H9 (cell line): ENCODE measurements around the gene FSTL4. TPM values are rescaled to one million over a fixed set of nuclear protein-coding genes. Genes with fewer than 3 reads are reported as not detected.

Experiments used
- DNase-seq: peaks from one replicate; pipeline ENCODE4 v3.0.0-alpha.2; 2017
- H2AFZ ChIP-seq: one replicate; pipeline ENCODE4 v1.6.1; 2013; ENCODE audit warnings: mild to moderate bottlenecking, low read length, control low read depth, moderate library complexity
- H2AK5ac ChIP-seq: 2 replicates; pipeline ENCODE4 v1.6.1; 2013; ENCODE audit warnings: low read length, control low read depth, mixed read lengths; ENCODE audit not compliant: insufficient read length
- H2BK120ac ChIP-seq: one replicate; pipeline ENCODE4 v1.6.1; 2013; ENCODE audit warnings: low read depth, mild to moderate bottlenecking, low read length, control low read depth, inconsistent platforms; ENCODE audit not compliant: poor library complexity, severe bottlenecking
- H2BK12ac ChIP-seq: 2 replicates; pipeline ENCODE4 v1.6.1; 2013; ENCODE audit warnings: low read length, control low read depth, mixed read lengths, low read depth; ENCODE audit not compliant: insufficient read length
- H2BK15ac ChIP-seq: 2 replicates; pipeline ENCODE4 v1.6.1; 2013; ENCODE audit warnings: low read depth, low read length, control low read depth
- H2BK20ac ChIP-seq: one replicate; pipeline ENCODE4 v1.6.1; 2013; ENCODE audit warnings: low read depth, mild to moderate bottlenecking, low read length, control low read depth, inconsistent platforms; ENCODE audit not compliant: poor library complexity, severe bottlenecking
- H2BK5ac ChIP-seq: 2 replicates; pipeline ENCODE4 v1.6.1; 2013; ENCODE audit warnings: low read length, control low read depth, mixed read lengths; ENCODE audit not compliant: insufficient read length
- H3K14ac ChIP-seq: 2 replicates; pipeline ENCODE4 v1.6.1; 2013; ENCODE audit warnings: low read length, control low read depth; ENCODE audit not compliant: insufficient read depth
- H3K18ac ChIP-seq: 2 replicates; pipeline ENCODE4 v1.6.1; 2013; ENCODE audit warnings: low read depth, mild to moderate bottlenecking, mixed read lengths, low read length, control low read depth; ENCODE audit not compliant: insufficient read length
- H3K23ac ChIP-seq: 2 replicates; pipeline ENCODE4 v1.6.1; 2013; ENCODE audit warnings: low read length, control low read depth, mixed read lengths, low read depth; ENCODE audit not compliant: insufficient read length
- H3K23me2 ChIP-seq: 2 replicates; pipeline ENCODE4 v1.6.1; 2013; ENCODE audit warnings: low read depth, mild to moderate bottlenecking, mixed read lengths, low read length, control low read depth; ENCODE audit not compliant: insufficient read length, poor library complexity, severe bottlenecking
- H3K27ac ChIP-seq: 2 replicates; pipeline ENCODE4 v1.5.1; 2013; ENCODE audit warnings: low read length, control low read depth, mixed read lengths, low read depth; ENCODE audit not compliant: insufficient read length
- H3K27me3 ChIP-seq: 2 replicates; pipeline ENCODE4 v1.6.1; 2013; ENCODE audit warnings: low read length, control low read depth, inconsistent platforms; ENCODE audit not compliant: insufficient read depth
- H3K4ac ChIP-seq: 2 replicates; pipeline ENCODE4 v1.6.1; 2013; ENCODE audit warnings: low read depth, mild to moderate bottlenecking, control low read depth, inconsistent platforms, low read length, moderate library complexity
- H3K4me1 ChIP-seq: 2 replicates; pipeline ENCODE4 v1.6.1; 2013; ENCODE audit warnings: low read length, control low read depth, inconsistent platforms; ENCODE audit not compliant: insufficient read depth
- H3K4me2 ChIP-seq: 2 replicates; pipeline ENCODE4 v1.6.1; 2013; ENCODE audit warnings: low read length, control low read depth, mixed read lengths; ENCODE audit not compliant: insufficient read length, insufficient read depth
- H3K56ac ChIP-seq: 2 replicates; pipeline ENCODE4 v1.6.1; 2013; ENCODE audit warnings: low read depth, mild to moderate bottlenecking, mixed read lengths, low read length, control low read depth; ENCODE audit not compliant: insufficient read length
- H3K79me1 ChIP-seq: 2 replicates; pipeline ENCODE4 v1.6.1; 2013; ENCODE audit warnings: low read depth, mild to moderate bottlenecking, moderate library complexity, low read length, control low read depth, inconsistent platforms; ENCODE audit not compliant: insufficient read depth, poor library complexity, severe bottlenecking
- H3K79me2 ChIP-seq: 2 replicates; pipeline ENCODE4 v1.6.1; 2013; ENCODE audit warnings: low read length, control low read depth, inconsistent platforms; ENCODE audit not compliant: insufficient read depth
- H3K9ac ChIP-seq: 2 replicates; pipeline ENCODE4 v1.6.1; 2013; ENCODE audit warnings: low read length, control low read depth, mixed read lengths; ENCODE audit not compliant: insufficient read length; ENCODE audit errors: extremely low read depth
- H3K9me3 ChIP-seq: one replicate; pipeline ENCODE4 v1.6.1; 2013; ENCODE audit warnings: low read depth, low read length, inconsistent platforms; ENCODE audit not compliant: control insufficient read depth
- H3T11ph ChIP-seq: one replicate; pipeline ENCODE4 v1.6.1; 2013; ENCODE audit warnings: mild to moderate bottlenecking, low read length, control low read depth, inconsistent platforms
- H4K20me1 ChIP-seq: one replicate; pipeline ENCODE4 v1.6.1; 2013; ENCODE audit not compliant: control insufficient read depth, insufficient read length, insufficient read depth
- H4K5ac ChIP-seq: 2 replicates; pipeline ENCODE4 v1.6.1; 2013; ENCODE audit warnings: low read depth, mild to moderate bottlenecking, mixed read lengths, low read length, control low read depth; ENCODE audit not compliant: insufficient read length
- H4K8ac ChIP-seq: replicated peaks from 2 replicates; pipeline ENCODE4 v1.6.1; 2013; ENCODE audit warnings: low read length, control low read depth, mixed read lengths, low read depth; ENCODE audit not compliant: insufficient read length
- H4K91ac ChIP-seq: 2 replicates; pipeline ENCODE4 v1.6.1; 2013; ENCODE audit warnings: low read depth, mild to moderate bottlenecking, moderate library complexity, mixed read lengths, low read length, control low read depth; ENCODE audit not compliant: insufficient read length
- H3K27ac Mint-ChIP-seq, 3 experiments: 2 replicates in 2 of 3; 3 replicates in 1 of 3; pipeline ENCODE4 v1.8.0; 2020 to 2021; ENCODE audit warnings: mixed read lengths in 3 of 3, mild to moderate bottlenecking in 1 of 3, moderate library complexity in 1 of 3
- H3K27me3 Mint-ChIP-seq: 2 replicates; pipeline ENCODE4 v1.8.0; 2021; ENCODE audit warnings: low read depth, mild to moderate bottlenecking, moderate library complexity, mixed read lengths
- H3K36me3 Mint-ChIP-seq, 3 experiments: 2 replicates in 2 of 3; 3 replicates in 1 of 3; pipeline ENCODE4 v1.8.0; 2020 to 2021; ENCODE audit warnings: low read depth in 3 of 3, mixed read lengths in 3 of 3; ENCODE audit not compliant: insufficient read depth in 1 of 3
- H3K4me1 Mint-ChIP-seq, 2 experiments: 2 replicates each; pipeline ENCODE4 v1.8.0; 2020; ENCODE audit warnings: mixed read lengths in 2 of 2
- H3K4me3 Mint-ChIP-seq, 2 experiments: 2 replicates in 1 of 2; 3 replicates in 1 of 2; pipeline ENCODE4 v1.8.0; 2020 to 2021; ENCODE audit warnings: mild to moderate bottlenecking in 2 of 2, mixed read lengths in 2 of 2, moderate library complexity in 1 of 2
- H3K9me3 Mint-ChIP-seq, 2 experiments: 2 replicates in 1 of 2; 3 replicates in 1 of 2; pipeline ENCODE4 v1.8.0; 2020; ENCODE audit warnings: mild to moderate bottlenecking in 2 of 2, mixed read lengths in 2 of 2, moderate library complexity in 1 of 2
- CTCF ChIP-seq: fragments of 200-600 bp; sonication (generic); conservative IDR thresholded peaks from 3 replicates; pipeline ENCODE4 v1.8.0; 2021; ENCODE audit warnings: antibody characterized with exemption, mild to moderate bottlenecking
- total RNA-seq: library from RNA; stranded (reverse); gene quantifications from 2 replicates; pipeline ENCODE4 v1.2.1, GENCODE V29; 2021

The FSTL4 gene
- total RNA-seq, 1 experiment from 2014 or later = 5.7 TPM

- H4K20me1 ChIP-seq = no peaks in the 10 kb centered on the region
- Mint-ChIP-seq H3K27me3 (peaks cover 29% of the 10 kb centered on the region), H3K4me3 (no peak overlapping the region), H3K4me1 (peaks cover 22 to 30% of the 10 kb centered on the region in 2 experiments), H3K9me3 (no peaks in the 10 kb centered on the region), H3K27ac (no peak overlapping the region), H3K36me3 (no peaks in the 10 kb centered on the region)
- H2AK5ac ChIP-seq = no peak overlapping the region
- no peak overlapping the region for H2BK5ac ChIP-seq
- H3K14ac ChIP-seq = no peak overlapping the region
- no peaks in the 10 kb centered on the region for H3K79me2 ChIP-seq
- H2BK20ac ChIP-seq = no peak overlapping the region
- H3K27me3 ChIP-seq = peaks cover 1% of the 10 kb centered on the region; the same call in 1 of the 2 replicates
- H2BK15ac ChIP-seq = no peak overlapping the region
- H3K4me1 ChIP-seq = peaks cover 9% of the 10 kb centered on the region; the same call in 1 of the 2 replicates
- H2BK12ac ChIP-seq = no peak overlapping the region
- H4K8ac ChIP-seq = no peak overlapping the region
- no peak for TF ChIP-seq CTCF
- no peak overlapping the region for H2BK120ac ChIP-seq
- no peak overlapping the region for H3K4me2 ChIP-seq
- H3K18ac ChIP-seq = no peak overlapping the region
- H3K23me2 ChIP-seq = no peaks in the 10 kb centered on the region
- no peak overlapping the region for H4K5ac ChIP-seq
- H2AFZ ChIP-seq = no peak overlapping the region
- no peaks in the 10 kb centered on the region for H3K9me3 ChIP-seq
- H3K9ac ChIP-seq = no peak overlapping the region
- no peak overlapping the region for H3K56ac ChIP-seq
- H3K79me1 ChIP-seq = no peaks in the 10 kb centered on the region
- H3K23ac ChIP-seq = no peak overlapping the region
- no peak overlapping the region for H3K27ac ChIP-seq
- H3K4ac ChIP-seq = no peak overlapping the region
- H3T11ph ChIP-seq = no peak overlapping the region
- no peak overlapping the region for H4K91ac ChIP-seq
- no peak for DNase-seq
Observed at GRCh38 chr5:133605323-133605722, 7.0 kb downstream of the FSTL4 start.
